Measurements from ENCODE around the gene PRM2.

The PRM2 gene

DNA sequence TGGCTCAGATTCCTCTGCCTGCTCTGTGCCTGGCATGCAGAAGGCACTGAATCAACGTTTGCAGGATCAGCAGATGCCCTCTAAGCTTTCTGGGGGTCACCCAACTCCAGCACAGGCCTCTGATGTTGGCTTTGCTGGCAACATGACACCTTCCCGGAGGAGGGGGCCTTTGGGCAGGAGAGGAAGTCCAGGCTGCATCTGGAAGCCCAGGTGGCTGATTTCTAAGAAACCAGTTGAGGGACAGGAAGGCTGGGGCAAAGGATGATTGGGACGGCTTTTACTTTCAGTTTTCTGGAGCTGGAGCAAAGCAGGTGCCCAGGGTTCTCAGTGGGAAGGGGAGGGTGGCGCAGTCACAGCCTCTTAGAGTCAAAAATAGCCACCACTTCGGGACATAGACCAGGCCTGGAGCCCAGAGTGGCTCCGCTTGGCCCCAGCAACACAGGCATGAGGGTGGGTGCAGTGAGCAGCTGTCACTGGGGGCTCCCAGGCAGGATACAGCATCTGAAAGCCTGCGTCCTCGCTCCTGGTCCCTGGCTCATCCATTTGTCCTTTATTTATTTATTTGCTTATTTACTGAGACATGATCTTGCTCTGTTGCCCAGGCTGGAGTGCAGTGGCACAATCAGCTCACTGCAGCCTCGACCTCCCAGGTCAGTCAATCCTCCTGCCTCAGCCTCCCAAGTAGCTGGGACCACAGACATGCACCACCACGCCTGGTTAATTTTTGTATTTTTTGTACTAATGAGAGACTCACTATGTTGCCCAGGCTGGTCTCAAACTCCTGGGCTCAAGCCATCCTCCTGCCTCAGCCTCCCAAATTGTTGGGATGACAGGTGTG, 35.4 kb downstream of the PRM2 start:
- Histone ChIP-seq H2AFZ (ENCODE audit: low read depth, low read length) (no peak overlapping the region), H3K9me3 (ENCODE audit: insufficient read depth, low read length) (no peaks in the 10 kb centered on the region), H3K4me2 (ENCODE audit: low read length) (no peak overlapping the region), H3K27ac (ENCODE audit: low read length) (no peak overlapping the region), H3K79me2 (ENCODE audit: low read length) (no peaks in the 10 kb centered on the region), H3K4me1 (ENCODE audit: low read length) (peaks cover 24% of the 10 kb centered on the region), H3K27me3 (ENCODE audit: low read depth, low read length) (no peaks in the 10 kb centered on the region), H3K9ac (ENCODE audit: low read length) (no peak overlapping the region), H3K36me3 (replicated peaks; ENCODE audit: low read depth, low read length) (no peaks in the 10 kb centered on the region), H4K20me1 (ENCODE audit: insufficient read depth, low read length) (no peaks in the 10 kb centered on the region), H3K4me3 (ENCODE audit: low read length) (no peak overlapping the region)
- TF ChIP-seq, protein P1, sequence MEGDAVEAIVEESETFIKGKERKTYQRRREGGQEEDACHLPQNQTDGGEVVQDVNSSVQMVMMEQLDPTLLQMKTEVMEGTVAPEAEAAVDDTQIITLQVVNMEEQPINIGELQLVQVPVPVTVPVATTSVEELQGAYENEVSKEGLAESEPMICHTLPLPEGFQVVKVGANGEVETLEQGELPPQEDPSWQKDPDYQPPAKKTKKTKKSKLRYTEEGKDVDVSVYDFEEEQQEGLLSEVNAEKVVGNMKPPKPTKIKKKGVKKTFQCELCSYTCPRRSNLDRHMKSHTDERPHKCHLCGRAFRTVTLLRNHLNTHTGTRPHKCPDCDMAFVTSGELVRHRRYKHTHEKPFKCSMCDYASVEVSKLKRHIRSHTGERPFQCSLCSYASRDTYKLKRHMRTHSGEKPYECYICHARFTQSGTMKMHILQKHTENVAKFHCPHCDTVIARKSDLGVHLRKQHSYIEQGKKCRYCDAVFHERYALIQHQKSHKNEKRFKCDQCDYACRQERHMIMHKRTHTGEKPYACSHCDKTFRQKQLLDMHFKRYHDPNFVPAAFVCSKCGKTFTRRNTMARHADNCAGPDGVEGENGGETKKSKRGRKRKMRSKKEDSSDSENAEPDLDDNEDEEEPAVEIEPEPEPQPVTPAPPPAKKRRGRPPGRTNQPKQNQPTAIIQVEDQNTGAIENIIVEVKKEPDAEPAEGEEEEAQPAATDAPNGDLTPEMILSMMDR (IDR thresholded peaks at IDR 0.05; ENCODE audit: low read depth, low read length): no peak
- no peak for TF ChIP-seq EZH2phosphoT487 (IDR thresholded peaks at IDR 0.05; ENCODE audit: low read depth)

DNA sequence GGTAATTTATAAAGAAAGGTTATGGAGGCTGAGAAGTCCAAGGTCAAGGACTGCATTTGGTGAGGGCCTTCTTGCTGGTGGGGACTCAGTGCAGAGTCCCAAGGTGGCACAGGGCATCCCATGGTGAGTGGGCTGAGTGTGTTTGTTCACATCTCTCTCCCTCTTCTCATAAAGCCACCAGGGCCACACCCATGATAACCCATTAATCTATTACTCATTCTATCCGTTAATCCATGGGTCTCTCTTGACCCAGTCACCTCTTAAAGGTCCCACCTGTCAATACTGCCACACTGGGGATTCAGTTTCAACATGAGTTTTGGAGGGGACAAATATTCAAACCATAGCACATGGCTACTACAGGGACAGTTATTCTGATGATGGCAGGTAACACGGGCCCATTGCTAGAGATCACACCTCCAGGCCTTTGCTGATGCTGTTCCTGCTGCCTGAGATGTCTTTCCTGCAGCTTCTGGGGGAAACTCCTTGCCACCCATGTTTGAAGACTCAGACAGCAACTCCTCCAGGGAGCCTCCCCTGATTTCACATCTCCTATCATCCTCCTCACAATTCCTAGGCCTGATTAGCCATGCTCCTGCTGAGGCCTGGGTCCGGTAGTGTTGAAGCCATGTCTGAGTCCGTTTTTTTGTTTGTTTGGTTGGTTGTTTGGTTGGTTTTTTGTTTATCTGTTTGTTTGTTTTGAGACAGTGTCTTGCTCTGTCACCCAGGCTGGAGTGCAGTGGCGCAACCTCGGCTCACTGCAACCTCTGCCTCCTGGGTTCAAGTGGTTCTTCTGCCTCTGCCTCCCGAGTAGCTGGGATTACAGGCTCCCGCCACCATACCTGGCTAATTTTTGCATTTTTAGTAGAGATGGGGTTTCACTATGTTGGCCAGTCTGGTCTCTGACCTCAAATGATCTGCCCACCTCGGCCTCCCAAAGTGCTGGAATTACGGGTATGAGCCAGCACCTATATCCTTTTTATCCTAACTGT, 36.3 kb downstream of the PRM2 start:
- TF ChIP-seq EZH2phosphoT487 (IDR thresholded peaks at IDR 0.05; ENCODE audit: low read depth): no peak
- TF ChIP-seq, protein P1 (IDR thresholded peaks at IDR 0.05; ENCODE audit: low read depth, low read length): no peak
- no peaks in the 10 kb centered on the region for H3K79me2 ChIP-seq (ENCODE audit: low read length)
- H3K27me3 ChIP-seq (ENCODE audit: low read depth, low read length): no peaks in the 10 kb centered on the region
- H3K4me2 ChIP-seq (ENCODE audit: low read length): no peak overlapping the region
- no peaks in the 10 kb centered on the region for H3K36me3 ChIP-seq (replicated peaks; ENCODE audit: low read depth, low read length)
- peaks cover 20% of the 10 kb centered on the region for H3K4me1 ChIP-seq (ENCODE audit: low read length)
- no peaks in the 10 kb centered on the region for H3K9me3 ChIP-seq (ENCODE audit: insufficient read depth, low read length)
- no peaks in the 10 kb centered on the region for H4K20me1 ChIP-seq (ENCODE audit: insufficient read depth, low read length)
- H3K4me3 ChIP-seq (ENCODE audit: low read length): no peak overlapping the region
- H3K9ac ChIP-seq (ENCODE audit: low read length): no peak overlapping the region
- no peak overlapping the region for H2AFZ ChIP-seq (ENCODE audit: low read depth, low read length)
- H3K27ac ChIP-seq (ENCODE audit: low read length): no peak overlapping the region

DNA sequence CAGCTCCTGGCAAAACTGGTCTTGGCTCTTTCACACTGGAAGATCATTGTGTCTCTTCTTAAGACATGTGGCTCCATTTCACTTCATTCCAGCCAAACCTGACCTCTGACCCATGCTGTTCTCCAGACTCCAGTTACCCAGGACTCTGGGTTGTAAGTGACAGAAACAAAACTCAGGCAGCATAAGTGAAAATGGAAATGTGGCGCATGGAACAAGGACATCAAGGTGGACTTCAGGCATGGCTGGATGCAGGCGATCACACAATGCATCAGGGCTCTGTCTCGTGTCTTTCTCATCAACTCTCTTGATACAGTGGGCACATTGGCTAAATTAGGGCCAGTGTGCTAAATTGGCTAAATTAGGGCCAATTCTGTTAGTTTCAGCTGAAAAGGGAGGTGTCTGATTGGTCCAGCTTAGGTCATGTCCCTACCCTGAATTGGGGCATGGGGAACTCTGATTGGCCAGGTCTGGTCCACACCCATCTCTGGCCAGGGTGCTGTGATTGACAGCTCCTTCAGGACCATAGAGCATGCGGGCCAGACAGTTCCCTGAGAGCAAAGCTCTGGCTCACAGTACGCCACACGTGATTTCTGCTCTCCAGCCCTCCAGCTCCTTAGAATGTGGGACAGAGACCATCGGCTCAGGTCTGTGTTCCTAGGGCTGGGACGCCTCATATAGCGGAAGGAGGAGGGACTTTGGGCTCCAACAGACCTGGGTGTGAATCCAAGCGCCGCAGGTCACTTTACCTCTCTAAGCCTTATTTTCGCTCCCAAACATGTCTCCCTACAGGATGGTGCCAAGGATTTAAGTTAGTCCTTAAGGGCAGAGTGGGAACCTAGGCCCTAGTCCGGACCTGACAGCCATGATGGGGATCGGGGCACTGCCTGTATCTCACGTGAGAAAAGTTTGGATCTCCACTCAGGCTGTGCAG, 37.7 kb downstream of the PRM2 start:
- TF ChIP-seq, protein P1 (IDR thresholded peaks at IDR 0.05; ENCODE audit: low read depth, low read length): no peak
- no peak for TF ChIP-seq EZH2phosphoT487 (IDR thresholded peaks at IDR 0.05; ENCODE audit: low read depth)
- H2AFZ ChIP-seq (ENCODE audit: low read depth, low read length): no peak overlapping the region
- H3K4me2 ChIP-seq (ENCODE audit: low read length): no peak overlapping the region
- H3K79me2 ChIP-seq (ENCODE audit: low read length): no peaks in the 10 kb centered on the region
- no peaks in the 10 kb centered on the region for H4K20me1 ChIP-seq (ENCODE audit: insufficient read depth, low read length)
- no peak overlapping the region for H3K9ac ChIP-seq (ENCODE audit: low read length)
- H3K27ac ChIP-seq (ENCODE audit: low read length): no peak overlapping the region
- H3K4me1 ChIP-seq (ENCODE audit: low read length): peaks cover 20% of the 10 kb centered on the region
- H3K4me3 ChIP-seq (ENCODE audit: low read length): no peak overlapping the region
- no peaks in the 10 kb centered on the region for H3K27me3 ChIP-seq (ENCODE audit: low read depth, low read length)
- no peaks in the 10 kb centered on the region for H3K36me3 ChIP-seq (replicated peaks; ENCODE audit: low read depth, low read length)
- no peaks in the 10 kb centered on the region for H3K9me3 ChIP-seq (ENCODE audit: insufficient read depth, low read length)

All from OCI-LY3 (cell line).